HL-60/S4 treated with retinoic acid at 250 ng/mL for 4 days and 3 days (cell line): ENCODE data around the gene VWA2.

Source experiments
- in situ Hi-C: fragments of 300-500 bp; cut with MboI; formaldehyde crosslinking; loops from 2 replicates; pipeline ENCODE4 v1.7.0; 2022; ENCODE audit warnings: low sequenced_read_pairs

Gene VWA2

GRCh38 chr10:114293075-114293474 is 54.0 kb downstream of the VWA2 start:
- in situ Hi-C loops: no loop called here

GRCh38 chr10:114294549-114294948 is 55.5 kb downstream of the VWA2 start:
- in situ Hi-C loops: no loop called here

- in situ Hi-C loops: no loop called here
These were observed 56.3 kb downstream of the VWA2 start for GRCh38 chr10:114295393-114295792.

GRCh38 chr10:114297136-114297705 is 58.2 kb downstream of the VWA2 start:
- in situ Hi-C loops: no loop called here

GRCh38 chr10:114300036-114300645 is 61.1 kb downstream of the VWA2 start:
- in situ Hi-C loops: no loop called here

GRCh38 chr10:114301177-114301576 is 62.1 kb downstream of the VWA2 start:
- in situ Hi-C loops: no loop called here

GRCh38 chr10:114301951-114302710 is 63.1 kb downstream of the VWA2 start:
- in situ Hi-C loops: no loop called here

GRCh38 chr10:114303556-114303955 is 64.5 kb downstream of the VWA2 start:
- in situ Hi-C loops: no loop called here

- in situ Hi-C loops: no loop called here
These were observed 65.0 kb downstream of the VWA2 start for GRCh38 chr10:114304017-114304570.

GRCh38 chr10:114304571-114305421 is 65.7 kb downstream of the VWA2 start:
- in situ Hi-C loops: no loop called here

GRCh38 chr10:114305521-114305925 is 66.5 kb downstream of the VWA2 start:
- in situ Hi-C loops: no loop called here

GRCh38 chr10:114306116-114306973 is 67.3 kb downstream of the VWA2 start:
- in situ Hi-C loops: no loop called here

GRCh38 chr10:114307731-114308130 is 68.7 kb downstream of the VWA2 start:
- in situ Hi-C loops: no loop called here

- in situ Hi-C loops: no loop called here
These were observed 69.7 kb downstream of the VWA2 start for GRCh38 chr10:114308531-114309363.

GRCh38 chr10:114309364-114309651 is 70.3 kb downstream of the VWA2 start:
- in situ Hi-C loops: no loop called here

GRCh38 chr10:114310346-114310745 is 71.3 kb downstream of the VWA2 start:
- in situ Hi-C loops: no loop called here

GRCh38 chr10:114311023-114311422 is 72.0 kb downstream of the VWA2 start:
- in situ Hi-C loops: no loop called here

- in situ Hi-C loops: no loop called here
These were observed 72.6 kb downstream of the VWA2 start for GRCh38 chr10:114311496-114312209.

GRCh38 chr10:114313139-114313538 is 74.1 kb downstream of the VWA2 start:
- in situ Hi-C loops: no loop called here
